Activated CD4-positive, alpha-beta T cell treated with anti-CD3 and anti-CD28 coated beads, Interleukin-2, amount 50 U/mL, for 4 hours (primary cell): ENCODE data around the gene SZT2.
A peak's percentile ranks its signal among the peaks of the same experiment; 100 is the strongest.
"Not testable (repeated sequence)": the region's sequence is repeated elsewhere in the genome, so short reads cannot be mapped to it uniquely, and the experiment has no call there.

Experiments used
- DNase-seq, 2 experiments: peaks; one replicate each; pipeline ENCODE4 v3.0.0-alpha.2; 2020

SZT2 gene

GRCh38 chr1:43363283-43363934 lies 26.3 kb upstream of the SZT2 start:
- DNase-seq: no peak

- no peak for DNase-seq
These were observed 25.7 kb upstream of the SZT2 start for GRCh38 chr1:43363935-43364525.

GRCh38 chr1:43365678-43366077 lies 24.0 kb upstream of the SZT2 start:
- DNase-seq: no peak

GRCh38 chr1:43366179-43366578 lies 23.5 kb upstream of the SZT2 start:
- DNase-seq: no peak

- no peak for DNase-seq
These were observed 23.1 kb upstream of the SZT2 start for GRCh38 chr1:43366601-43367025.

- peak; percentile 27 to 41 for DNase-seq
These were observed 22.4 kb upstream of the SZT2 start for GRCh38 chr1:43367026-43367903.

- peak; percentile 71 to 73 for DNase-seq
These were observed 21.6 kb upstream of the SZT2 start, which contains the start of gene ELOVL1 for GRCh38 chr1:43367904-43368645. ELOVL1 (minus strand) TSS chr1:43368011; CDS start chr1:43365609, 2,402 bp downstream.

GRCh38 chr1:43368646-43369020 lies 21.1 kb upstream of the SZT2 start:
- no peak for DNase-seq

- not testable (repeated sequence) for DNase-seq
These were observed 19.9 kb upstream of the SZT2 start for GRCh38 chr1:43369779-43370178.

- DNase-seq: no peak
These were observed 19.1 kb upstream of the SZT2 start for GRCh38 chr1:43370564-43370963.

- DNase-seq: no peak
These were observed 17.5 kb upstream of the SZT2 start for GRCh38 chr1:43372172-43372571.

- no peak for DNase-seq
These were observed 16.4 kb upstream of the SZT2 start for GRCh38 chr1:43373066-43373940.

- no peak for DNase-seq
These were observed 12.9 kb upstream of the SZT2 start for GRCh38 chr1:43376723-43377235.

GRCh38 chr1:43377831-43378230 lies 11.9 kb upstream of the SZT2 start:
- no peak for DNase-seq

GRCh38 chr1:43379476-43379875 lies 10.2 kb upstream of the SZT2 start:
- DNase-seq: no peak

GRCh38 chr1:43381612-43382011 lies 8.1 kb upstream of the SZT2 start:
- no peak for DNase-seq

GRCh38 chr1:43382027-43382779 lies 7.5 kb upstream of the SZT2 start:
- DNase-seq: no peak

- DNase-seq: no peak
These were observed 6.2 kb upstream of the SZT2 start for GRCh38 chr1:43383449-43383848.

- no peak for DNase-seq
These were observed 3.0 kb upstream of the SZT2 start for GRCh38 chr1:43386676-43387075.

GRCh38 chr1:43387976-43388599 lies 1.6 kb upstream of the SZT2 start:
- no peak for DNase-seq

GRCh38 chr1:43388613-43389012 lies 1.1 kb upstream of the SZT2 start:
- no peak for DNase-seq
